ENCODE data around the gene WDR70.
"Not testable (repeated sequence)": the region's sequence is repeated elsewhere in the genome, so short reads cannot be mapped to it uniquely, and the experiment has no call there.

DNA sequence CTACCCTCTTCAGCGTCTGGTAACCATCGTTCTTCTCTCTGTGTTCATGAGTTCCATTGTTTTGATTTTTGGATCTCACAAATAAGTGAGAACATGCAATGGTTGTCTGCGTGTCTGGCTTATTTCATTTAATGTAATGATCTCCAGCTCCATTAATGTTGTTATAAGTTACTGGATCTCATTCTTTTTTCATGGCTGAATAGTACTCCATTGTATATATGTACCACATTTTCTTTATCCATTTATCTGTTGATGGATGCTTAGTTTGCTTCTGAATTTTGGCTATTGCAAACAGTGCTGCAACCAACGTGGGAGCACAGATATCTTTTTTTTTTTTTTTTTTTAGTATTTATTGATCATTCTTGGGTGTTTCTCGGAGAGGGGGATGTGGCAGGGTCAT is 139.2 kb downstream of the WDR70 start:
- TF ChIP-seq, protein P1, sequence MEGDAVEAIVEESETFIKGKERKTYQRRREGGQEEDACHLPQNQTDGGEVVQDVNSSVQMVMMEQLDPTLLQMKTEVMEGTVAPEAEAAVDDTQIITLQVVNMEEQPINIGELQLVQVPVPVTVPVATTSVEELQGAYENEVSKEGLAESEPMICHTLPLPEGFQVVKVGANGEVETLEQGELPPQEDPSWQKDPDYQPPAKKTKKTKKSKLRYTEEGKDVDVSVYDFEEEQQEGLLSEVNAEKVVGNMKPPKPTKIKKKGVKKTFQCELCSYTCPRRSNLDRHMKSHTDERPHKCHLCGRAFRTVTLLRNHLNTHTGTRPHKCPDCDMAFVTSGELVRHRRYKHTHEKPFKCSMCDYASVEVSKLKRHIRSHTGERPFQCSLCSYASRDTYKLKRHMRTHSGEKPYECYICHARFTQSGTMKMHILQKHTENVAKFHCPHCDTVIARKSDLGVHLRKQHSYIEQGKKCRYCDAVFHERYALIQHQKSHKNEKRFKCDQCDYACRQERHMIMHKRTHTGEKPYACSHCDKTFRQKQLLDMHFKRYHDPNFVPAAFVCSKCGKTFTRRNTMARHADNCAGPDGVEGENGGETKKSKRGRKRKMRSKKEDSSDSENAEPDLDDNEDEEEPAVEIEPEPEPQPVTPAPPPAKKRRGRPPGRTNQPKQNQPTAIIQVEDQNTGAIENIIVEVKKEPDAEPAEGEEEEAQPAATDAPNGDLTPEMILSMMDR (conservative IDR thresholded peaks at IDR 0.05), result not testable (repeated sequence)
- TF ChIP-seq ZFX (IDR thresholded peaks at IDR 0.05), result not testable (repeated sequence)

All from C4-2B (cell line).